Right lobe of liver (tissue), 4 donors: Measurements from ENCODE around the gene DNAH14.
"Not testable (repeated sequence)": the region's sequence is repeated elsewhere in the genome, so short reads cannot be mapped to it uniquely, and the experiment has no call there.

Experiments
- POLR2A ChIP-seq: fragments of 450-650 bp; IDR thresholded peaks from one replicate; pipeline ENCODE4 v1.6.1; 2017; ENCODE audit warnings: antibody characterized with exemption, mild to moderate bottlenecking
- TF ChIP-seq, protein P1 (sequence below), 4 donors: fragments of 200-600 bp in 3 of 4; fragments of 450-650 bp in 1 of 4; IDR thresholded peaks; one replicate each; pipeline versions ENCODE4 v1.5.1 to v1.8.0; 2016 to 2022; ENCODE audit warnings: antibody characterized with exemption in 4 of 4, mild to moderate bottlenecking in 2 of 4
- donor health status: DM: no; HTN: no; CAD: no.
- donor health status: DM: no; HTN: no; CAD: no.
- donor health status: DM: no; HTN: yes; CAD: no.

DNA sequence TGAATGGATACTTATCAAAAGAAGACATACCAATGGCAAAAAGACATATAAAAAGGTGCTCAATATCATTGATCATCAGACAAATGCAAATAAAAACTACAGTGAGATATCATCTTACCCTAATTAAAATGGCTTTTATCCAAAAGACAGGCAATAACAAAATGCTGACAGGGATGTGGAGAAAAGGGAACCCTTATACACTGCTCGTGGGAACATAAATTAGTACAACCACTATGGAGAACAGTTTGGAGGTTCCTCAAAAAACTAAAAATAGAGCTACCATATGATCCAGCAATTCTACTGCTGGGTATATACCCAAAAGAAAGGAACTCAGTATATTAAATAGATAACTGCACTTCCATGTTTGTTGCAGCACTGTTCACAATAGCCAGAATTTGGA, 400.5 kb downstream of the DNAH14 start:
- TF ChIP-seq, protein P1, sequence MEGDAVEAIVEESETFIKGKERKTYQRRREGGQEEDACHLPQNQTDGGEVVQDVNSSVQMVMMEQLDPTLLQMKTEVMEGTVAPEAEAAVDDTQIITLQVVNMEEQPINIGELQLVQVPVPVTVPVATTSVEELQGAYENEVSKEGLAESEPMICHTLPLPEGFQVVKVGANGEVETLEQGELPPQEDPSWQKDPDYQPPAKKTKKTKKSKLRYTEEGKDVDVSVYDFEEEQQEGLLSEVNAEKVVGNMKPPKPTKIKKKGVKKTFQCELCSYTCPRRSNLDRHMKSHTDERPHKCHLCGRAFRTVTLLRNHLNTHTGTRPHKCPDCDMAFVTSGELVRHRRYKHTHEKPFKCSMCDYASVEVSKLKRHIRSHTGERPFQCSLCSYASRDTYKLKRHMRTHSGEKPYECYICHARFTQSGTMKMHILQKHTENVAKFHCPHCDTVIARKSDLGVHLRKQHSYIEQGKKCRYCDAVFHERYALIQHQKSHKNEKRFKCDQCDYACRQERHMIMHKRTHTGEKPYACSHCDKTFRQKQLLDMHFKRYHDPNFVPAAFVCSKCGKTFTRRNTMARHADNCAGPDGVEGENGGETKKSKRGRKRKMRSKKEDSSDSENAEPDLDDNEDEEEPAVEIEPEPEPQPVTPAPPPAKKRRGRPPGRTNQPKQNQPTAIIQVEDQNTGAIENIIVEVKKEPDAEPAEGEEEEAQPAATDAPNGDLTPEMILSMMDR (IDR thresholded peaks at IDR 0.05): not testable (repeated sequence)
- TF ChIP-seq POLR2A: not testable (repeated sequence)
